Measurements from ENCODE around the gene PARD3B.

Gene PARD3B

DNA sequence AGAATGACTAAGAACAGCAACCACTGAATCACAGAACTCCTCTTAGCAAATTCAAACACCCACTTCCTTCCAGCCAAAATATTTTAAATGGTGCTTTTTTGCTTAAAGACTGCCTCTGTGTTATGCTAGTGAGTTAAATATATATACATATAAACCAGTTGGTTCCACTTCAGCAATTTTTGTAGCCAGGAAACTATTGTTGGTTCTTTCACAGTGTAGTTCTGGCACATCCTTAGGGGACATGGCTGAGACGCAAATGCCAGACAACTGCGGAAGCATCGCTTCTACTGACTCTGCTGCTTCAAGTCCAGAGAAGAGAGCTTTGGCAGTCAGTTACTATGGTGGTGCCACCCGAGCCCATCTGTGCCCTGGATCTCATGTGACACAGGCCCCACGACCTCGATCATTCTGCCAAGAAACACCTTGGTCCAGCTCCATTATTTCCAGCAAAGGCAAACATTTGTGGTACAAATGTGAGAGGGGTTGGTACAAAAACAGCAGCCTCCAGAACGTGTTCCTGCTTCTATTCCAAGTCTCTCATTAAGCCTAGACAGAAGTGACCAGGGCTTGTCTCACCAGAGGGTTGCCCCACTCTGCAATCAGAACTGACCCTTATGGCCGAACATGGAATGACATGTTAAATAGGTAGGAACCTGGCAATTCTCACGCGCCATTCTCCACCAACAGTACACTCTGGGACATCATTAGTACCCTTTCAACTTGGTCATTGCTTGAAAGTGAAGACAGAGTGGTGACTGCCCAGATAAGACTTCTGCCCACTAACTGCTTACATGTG is 1019.3 kb downstream of the PARD3B start:
- no peaks in the 10 kb centered on the region for H3K36me3 Mint-ChIP-seq (ENCODE audit: low read depth)
- H3K27me3 Mint-ChIP-seq (ENCODE audit: low read depth), result no peaks in the 10 kb centered on the region
- no peaks in the 10 kb centered on the region for H3K9me3 Mint-ChIP-seq
- peaks cover 17% of the 10 kb centered on the region for H3K4me1 Mint-ChIP-seq
- H3K27ac Mint-ChIP-seq, result no peak overlapping the region
- no peak overlapping the region for H3K4me3 Mint-ChIP-seq
- TF ChIP-seq, protein P1, sequence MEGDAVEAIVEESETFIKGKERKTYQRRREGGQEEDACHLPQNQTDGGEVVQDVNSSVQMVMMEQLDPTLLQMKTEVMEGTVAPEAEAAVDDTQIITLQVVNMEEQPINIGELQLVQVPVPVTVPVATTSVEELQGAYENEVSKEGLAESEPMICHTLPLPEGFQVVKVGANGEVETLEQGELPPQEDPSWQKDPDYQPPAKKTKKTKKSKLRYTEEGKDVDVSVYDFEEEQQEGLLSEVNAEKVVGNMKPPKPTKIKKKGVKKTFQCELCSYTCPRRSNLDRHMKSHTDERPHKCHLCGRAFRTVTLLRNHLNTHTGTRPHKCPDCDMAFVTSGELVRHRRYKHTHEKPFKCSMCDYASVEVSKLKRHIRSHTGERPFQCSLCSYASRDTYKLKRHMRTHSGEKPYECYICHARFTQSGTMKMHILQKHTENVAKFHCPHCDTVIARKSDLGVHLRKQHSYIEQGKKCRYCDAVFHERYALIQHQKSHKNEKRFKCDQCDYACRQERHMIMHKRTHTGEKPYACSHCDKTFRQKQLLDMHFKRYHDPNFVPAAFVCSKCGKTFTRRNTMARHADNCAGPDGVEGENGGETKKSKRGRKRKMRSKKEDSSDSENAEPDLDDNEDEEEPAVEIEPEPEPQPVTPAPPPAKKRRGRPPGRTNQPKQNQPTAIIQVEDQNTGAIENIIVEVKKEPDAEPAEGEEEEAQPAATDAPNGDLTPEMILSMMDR (IDR thresholded peaks at IDR 0.05; ENCODE audit: unreplicated experiment in 3 of 3), result no peak

DNA sequence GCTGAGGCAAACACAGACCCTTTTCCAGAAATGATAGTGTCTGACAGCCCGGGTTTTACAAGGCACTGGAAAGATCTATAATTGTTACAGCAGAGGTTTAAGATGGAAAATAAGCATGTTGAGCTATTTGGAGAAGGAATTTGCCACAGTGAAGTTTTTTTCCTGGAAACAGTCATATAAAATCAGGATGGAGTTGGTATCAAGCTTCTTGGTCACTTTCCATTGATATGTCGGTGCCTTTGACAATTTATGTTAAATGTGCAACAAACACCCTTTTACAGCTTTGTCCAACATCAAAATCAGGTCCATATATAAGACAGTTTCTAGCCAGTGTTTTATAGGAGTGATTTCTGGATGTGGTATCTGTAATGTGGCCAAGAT is 1019.9 kb downstream of the PARD3B start:
- Mint-ChIP-seq H3K4me1 (peaks cover 21% of the 10 kb centered on the region), H3K9me3 (no peaks in the 10 kb centered on the region), H3K27ac (peak overlapping the region in 1 of 3 experiments; percentile 37), H3K36me3 (ENCODE audit: low read depth) (no peaks in the 10 kb centered on the region), H3K27me3 (ENCODE audit: low read depth) (no peaks in the 10 kb centered on the region), H3K4me3 (no peak overlapping the region)
- TF ChIP-seq, protein P1 (IDR thresholded peaks at IDR 0.05; ENCODE audit: unreplicated experiment in 3 of 3), result no peak

DNA sequence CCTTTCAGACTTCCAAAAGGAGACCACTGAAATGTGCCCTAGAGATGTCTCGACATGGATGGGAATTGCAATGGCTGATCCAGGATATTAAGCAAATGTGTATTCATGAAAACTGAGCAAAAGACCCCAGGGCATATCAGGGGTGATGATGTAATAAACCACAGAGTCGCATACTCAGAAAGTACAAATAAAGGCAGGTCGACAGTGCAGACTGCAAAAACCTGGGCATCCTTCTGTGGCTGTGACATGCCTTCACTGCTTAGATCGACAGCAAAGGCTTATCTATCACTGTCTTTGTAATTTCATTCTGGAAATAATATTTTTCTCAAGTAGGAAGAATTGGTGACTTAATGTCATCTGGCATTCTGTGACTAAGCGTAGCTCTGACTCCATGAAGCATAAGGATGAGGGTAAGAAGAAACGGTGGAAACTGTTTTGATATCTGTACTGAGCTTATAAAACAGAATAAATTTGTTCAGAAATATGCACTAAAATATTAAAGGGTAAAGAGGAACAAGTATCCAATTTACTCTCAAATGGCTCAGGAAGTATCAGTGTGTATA is 1021.4 kb downstream of the PARD3B start:
- H3K27ac Mint-ChIP-seq, result no peak overlapping the region
- peaks cover 35% of the 10 kb centered on the region for H3K4me1 Mint-ChIP-seq
- TF ChIP-seq, protein P1 (IDR thresholded peaks at IDR 0.05; ENCODE audit: unreplicated experiment in 3 of 3), result no peak
- no peak overlapping the region for H3K4me3 Mint-ChIP-seq
- no peaks in the 10 kb centered on the region for H3K9me3 Mint-ChIP-seq
- no peaks in the 10 kb centered on the region for H3K36me3 Mint-ChIP-seq (ENCODE audit: low read depth)
- no peaks in the 10 kb centered on the region for H3K27me3 Mint-ChIP-seq (ENCODE audit: low read depth)

DNA sequence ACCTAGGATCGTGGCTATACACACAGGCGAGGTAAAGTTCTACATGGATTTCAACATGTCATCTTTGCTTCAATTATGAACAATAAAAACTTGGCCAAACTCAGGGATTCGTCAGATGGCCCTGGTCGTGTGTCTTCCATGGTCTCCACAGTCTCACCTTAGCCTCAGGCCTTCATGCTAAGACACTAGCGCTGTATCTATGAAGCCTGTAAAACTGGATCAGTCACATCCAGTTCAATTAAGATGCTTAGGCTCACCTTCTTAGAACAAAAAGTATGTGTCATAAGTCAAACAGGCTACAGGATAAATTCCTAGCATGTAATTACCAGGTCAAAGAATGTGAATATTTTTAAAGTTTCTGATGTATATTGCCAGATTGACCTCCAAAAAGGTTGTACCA is 1023.3 kb downstream of the PARD3B start:
- H3K4me3 Mint-ChIP-seq, result no peak overlapping the region
- H3K27me3 Mint-ChIP-seq (ENCODE audit: low read depth), result peaks cover 7% of the 10 kb centered on the region
- H3K4me1 Mint-ChIP-seq, result peaks cover 37% of the 10 kb centered on the region
- TF ChIP-seq, protein P1 (IDR thresholded peaks at IDR 0.05; ENCODE audit: unreplicated experiment in 3 of 3), result no peak
- peaks cover 4% of the 10 kb centered on the region for H3K9me3 Mint-ChIP-seq
- H3K36me3 Mint-ChIP-seq (ENCODE audit: low read depth), result no peaks in the 10 kb centered on the region
- no peak overlapping the region for H3K27ac Mint-ChIP-seq

DNA sequence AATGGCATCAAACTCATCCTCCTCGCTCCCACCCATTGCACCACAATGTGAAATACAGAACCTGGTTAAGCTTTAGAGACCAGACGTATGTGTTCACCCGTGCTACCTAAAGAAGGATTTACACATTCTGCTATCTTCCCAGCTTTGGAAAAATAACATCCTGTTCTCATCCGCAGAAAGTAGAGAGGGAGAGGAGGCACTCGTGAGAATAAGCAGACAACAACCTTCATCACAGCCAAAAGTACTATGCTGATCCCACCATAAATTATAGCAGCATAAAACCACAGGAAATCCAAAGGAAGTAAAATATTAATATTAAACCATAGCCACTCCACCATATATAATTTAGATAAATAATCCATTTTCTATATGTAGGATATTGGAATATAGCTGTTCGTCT is 1025.4 kb downstream of the PARD3B start:
- TF ChIP-seq, protein P1 (IDR thresholded peaks at IDR 0.05; ENCODE audit: unreplicated experiment in 3 of 3), result no peak
- H3K27ac Mint-ChIP-seq, result no peak overlapping the region

More for the DNA sequence above, 1025.4 kb downstream of the PARD3B start:
- peaks cover 8% of the 10 kb centered on the region for H3K9me3 Mint-ChIP-seq
- peaks cover 4% of the 10 kb centered on the region for H3K36me3 Mint-ChIP-seq (ENCODE audit: low read depth)
- H3K27me3 Mint-ChIP-seq (ENCODE audit: low read depth), result peaks cover 7% of the 10 kb centered on the region
- H3K4me1 Mint-ChIP-seq, result peaks cover 28% of the 10 kb centered on the region
- H3K4me3 Mint-ChIP-seq, result no peak overlapping the region

Measured in nephron (organoid).